Measurements from ENCODE around the gene LRRC25.

GRCh38 chr19:18401580-18402112, 4.2 kb upstream of the LRRC25 start:
- TF ChIP-seq CTCF (IDR thresholded peaks at IDR 0.05), result peak in 1 of 6 experiments; percentile 17
- TF ChIP-seq POLR2A (IDR thresholded peaks at IDR 0.05), result no peak
